Tibial artery (tissue), 4 donors: ENCODE data around the gene TRAF3.
"Not testable (repeated sequence)": the region's sequence is repeated elsewhere in the genome, so short reads cannot be mapped to it uniquely, and the experiment has no call there.

Experiments used
- DNase-seq, 2 donors: peaks; one replicate each; pipeline ENCODE4 v3.0.0-alpha.2; 2019
- H3K27ac ChIP-seq, 2 donors: fragments of 200-600 bp; sonication (generic) in 1 of 2; 1 replicate in 1 of 2; 2 replicates in 1 of 2; pipeline ENCODE4 v1.5.1; 2018 to 2019; ENCODE audit warnings: mild to moderate bottlenecking in 1 of 2
- H3K27me3 ChIP-seq, 2 donors: fragments of 200-600 bp; sonication (generic) in 1 of 2; one replicate each; pipeline versions ENCODE4 v1.5.1 to v1.6.0; 2016 to 2019
- H3K36me3 ChIP-seq, 3 donors: fragments of 200-600 bp; sonication (generic) in 2 of 3; one replicate each; pipeline ENCODE4 v1.5.1; 2016 to 2019; ENCODE audit warnings: mild to moderate bottlenecking in 2 of 3
- H3K4me1 ChIP-seq, 4 donors: fragments of 200-600 bp; sonication (generic) in 2 of 4; 1 replicate in 3 of 4; 2 replicates in 1 of 4; pipeline ENCODE4 v1.5.1; 2016 to 2019
- H3K4me3 ChIP-seq, 2 donors: fragments of 200-600 bp; sonication (generic) in 1 of 2; 1 replicate in 1 of 2; 2 replicates in 1 of 2; pipeline ENCODE4 v1.5.1; 2018 to 2019; ENCODE audit warnings: mild to moderate bottlenecking in 2 of 2
- H3K9me3 ChIP-seq, 3 donors: fragments of 200-600 bp; sonication (generic) in 1 of 3; one replicate each; pipeline ENCODE4 v1.5.1; 2016 to 2019
- CTCF ChIP-seq, 2 experiments: fragments of 200-600 bp in 1 of 2; fragments of 450-650 bp in 1 of 2; IDR thresholded peaks; one replicate each; pipeline ENCODE4 v1.5.1; 2017 to 2019; ENCODE audit warnings: antibody characterized with exemption in 2 of 2, mild to moderate bottlenecking in 1 of 2, moderate library complexity in 1 of 2
- intact Hi-C: fragments of 100-400 bp; cut with DNase I; formaldehyde crosslinking; loops from one replicate; pipeline ENCODE4 v1.15.0; 2023; ENCODE audit warnings: low total_unique reads

Gene TRAF3

GRCh38 chr14:102856179-102856578, 78.9 kb downstream of the TRAF3 start:
- Histone ChIP-seq H3K9me3 (peaks cover 0 to 5% (median 0%) of the 10 kb centered on the region in 3 donors), H3K4me3 (no peak overlapping the region), H3K4me1 (peaks cover 0 to 16% (median 3%) of the 10 kb centered on the region in 4 donors), H3K27ac (no peak overlapping the region), H3K36me3 (no peaks in the 10 kb centered on the region), H3K27me3 (no peaks in the 10 kb centered on the region)
- no peak for DNase-seq
- intact Hi-C loops, result no loop called here
- no peak for TF ChIP-seq CTCF (IDR thresholded peaks at IDR 0.05)

DNA sequence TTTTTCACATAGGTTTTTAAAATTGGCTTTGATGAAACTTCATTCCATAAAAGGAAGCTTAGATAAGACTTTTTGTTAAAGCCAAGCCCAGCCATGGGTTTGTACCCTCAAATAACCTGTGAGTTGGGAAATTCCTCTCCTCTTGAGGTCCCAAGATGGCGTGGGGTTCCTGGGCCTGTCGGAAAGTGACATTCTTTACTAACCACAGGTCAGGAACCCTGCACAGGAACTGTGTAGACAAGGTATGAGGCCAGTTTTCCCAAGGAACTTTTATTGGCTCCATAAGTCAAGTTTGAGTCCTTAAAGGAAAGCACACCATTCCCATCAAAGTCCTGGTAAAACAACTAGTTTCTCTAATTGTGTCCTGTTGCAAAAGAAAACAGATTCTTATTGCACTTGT, 80.2 kb downstream of the TRAF3 start:
- no peak overlapping the region for H3K4me3 ChIP-seq
- intact Hi-C loops, result no loop called here
- TF ChIP-seq CTCF (IDR thresholded peaks at IDR 0.05), result no peak

GRCh38 chr14:102859911-102860310, 82.7 kb downstream of the TRAF3 start:
- intact Hi-C loops, result no loop called here
- no peak for TF ChIP-seq CTCF (IDR thresholded peaks at IDR 0.05)
- no peak for DNase-seq

More for the DNA sequence above, 80.2 kb downstream of the TRAF3 start:
- Histone ChIP-seq H3K4me1 (peaks cover 0 to 16% (median 3%) of the 10 kb centered on the region in 4 donors), H3K27ac (no peak overlapping the region), H3K27me3 (no peaks in the 10 kb centered on the region), H3K9me3 (peaks cover 0 to 12% (median 0%) of the 10 kb centered on the region in 3 donors), H3K36me3 (peaks cover 0 to 5% (median 0%) of the 10 kb centered on the region in 3 donors)
- no peak for DNase-seq

GRCh38 chr14:102862154-102862773, 85.0 kb downstream of the TRAF3 start:
- H3K27ac ChIP-seq, result no peak overlapping the region
- no peaks in the 10 kb centered on the region for H3K27me3 ChIP-seq
- DNase-seq, result no peak
- intact Hi-C loops, result no loop called here
- H3K4me3 ChIP-seq, result no peak overlapping the region
- no peak for TF ChIP-seq CTCF (IDR thresholded peaks at IDR 0.05)
- H3K36me3 ChIP-seq, result peaks cover 0 to 5% (median 0%) of the 10 kb centered on the region in 3 donors
- peaks cover 0 to 13% (median 2%) of the 10 kb centered on the region in 3 donors for H3K9me3 ChIP-seq
- H3K4me1 ChIP-seq, result peaks cover 0 to 13% (median under 1%) of the 10 kb centered on the region in 4 donors

More at GRCh38 chr14:102859911-102860310, 82.7 kb downstream of the TRAF3 start:
- Histone ChIP-seq H3K9me3 (peaks cover 0 to 13% (median 2%) of the 10 kb centered on the region in 3 donors), H3K27me3 (no peaks in the 10 kb centered on the region), H3K4me3 (no peak overlapping the region), H3K27ac (no peak overlapping the region), H3K4me1 (peaks cover 0 to 16% (median 3%) of the 10 kb centered on the region in 4 donors), H3K36me3 (peaks cover 0 to 5% (median 0%) of the 10 kb centered on the region in 3 donors)

GRCh38 chr14:102863381-102863780, 86.1 kb downstream of the TRAF3 start:
- no peak overlapping the region for H3K4me3 ChIP-seq
- no peak for TF ChIP-seq CTCF (IDR thresholded peaks at IDR 0.05)
- intact Hi-C loops, result no loop called here
- no peak for DNase-seq
- H3K27me3 ChIP-seq, result no peaks in the 10 kb centered on the region
- H3K36me3 ChIP-seq, result peaks cover 0 to 5% (median 0%) of the 10 kb centered on the region in 3 donors
- H3K4me1 ChIP-seq, result peaks cover 0 to 7% (median 1%) of the 10 kb centered on the region in 4 donors
- H3K27ac ChIP-seq, result no peak overlapping the region
- H3K9me3 ChIP-seq, result peaks cover 0 to 13% (median 2%) of the 10 kb centered on the region in 3 donors

GRCh38 chr14:102865916-102866315, 88.7 kb downstream of the TRAF3 start:
- H3K36me3 ChIP-seq, H3K27me3 ChIP-seq, H3K27ac ChIP-seq, H3K4me1 ChIP-seq, H3K4me3 ChIP-seq, intact Hi-C loops, DNase-seq: not testable (repeated sequence)
- peaks cover 0 to 11% (median 2%) of the 10 kb centered on the region in 3 donors for H3K9me3 ChIP-seq
